ENCODE results near the gene MRPL28. TPM values are rescaled to one million over a fixed set of nuclear protein-coding genes. Genes with fewer than 3 reads are reported as not detected.
"Not testable (repeated sequence)": the region's sequence is repeated elsewhere in the genome, so short reads cannot be mapped to it uniquely, and the experiment has no call there.

MRPL28 gene
- total and polyA plus RNA-seq, 9 donors = 46.1 to 52.6 (median 49.8) TPM

GRCh38 chr16:392450-393030, 22.2 kb upstream of the MRPL28 start:
- WGBS (ENCODE audit: insufficient coverage) = 81% methylated on average over 4 of the region's 7 CpGs
- no peak overlapping the region for H3K4me3 ChIP-seq (ENCODE audit: low read length)
- H3K4me1 ChIP-seq (ENCODE audit: control insufficient read depth, insufficient read depth, low read length) = peaks cover 4% of the 10 kb centered on the region
- no peaks in the 10 kb centered on the region for H3K27me3 ChIP-seq (ENCODE audit: control insufficient read depth, insufficient read depth, low read length)
- H3K36me3 ChIP-seq (ENCODE audit: control insufficient read depth, insufficient read depth, low read length) = no peaks in the 10 kb centered on the region
- no peak overlapping the region for H3K27ac ChIP-seq (ENCODE audit: low read length)
- no peak for DNase-seq
- peaks cover 3% of the 10 kb centered on the region for H3K9me3 ChIP-seq (replicated peaks; ENCODE audit: control insufficient read depth, low read depth, low read length)

GRCh38 chr16:391885-392335, 21.6 kb upstream of the MRPL28 start:
- Histone ChIP-seq H3K4me3 (ENCODE audit: low read length) (no peak overlapping the region), H3K9me3 (replicated peaks; ENCODE audit: control insufficient read depth, low read depth, low read length) (peaks cover 3% of the 10 kb centered on the region), H3K4me1 (ENCODE audit: control insufficient read depth, insufficient read depth, low read length) (peaks cover 4% of the 10 kb centered on the region), H3K36me3 (ENCODE audit: control insufficient read depth, insufficient read depth, low read length) (no peaks in the 10 kb centered on the region), H3K27ac (ENCODE audit: low read length) (no peak overlapping the region), H3K27me3 (ENCODE audit: control insufficient read depth, insufficient read depth, low read length) (no peaks in the 10 kb centered on the region)
- DNase-seq = no peak
- 56% methylated on average over 4 of the region's 7 CpGs for WGBS (ENCODE audit: insufficient coverage)

- DNase-seq = no peak
- Histone ChIP-seq H3K27ac (ENCODE audit: low read length) (no peak overlapping the region), H3K36me3 (ENCODE audit: control insufficient read depth, insufficient read depth, low read length) (no peaks in the 10 kb centered on the region), H3K4me3 (ENCODE audit: low read length) (no peak overlapping the region), H3K27me3 (ENCODE audit: control insufficient read depth, insufficient read depth, low read length) (no peaks in the 10 kb centered on the region), H3K4me1 (ENCODE audit: control insufficient read depth, insufficient read depth, low read length) (no peaks in the 10 kb centered on the region), H3K9me3 (replicated peaks; ENCODE audit: control insufficient read depth, low read depth, low read length) (peaks cover 3% of the 10 kb centered on the region)
- WGBS (ENCODE audit: insufficient coverage) = 93% methylated on average over 8 of the region's 10 CpGs
These were observed 19.0 kb upstream of the MRPL28 start for GRCh38 chr16:389352-389751.

- H3K4me1 ChIP-seq (ENCODE audit: control insufficient read depth, insufficient read depth, low read length); H3K27ac ChIP-seq (ENCODE audit: low read length); H3K27me3 ChIP-seq (ENCODE audit: control insufficient read depth, insufficient read depth, low read length); H3K9me3 ChIP-seq (replicated peaks; ENCODE audit: control insufficient read depth, low read depth, low read length); H3K36me3 ChIP-seq (ENCODE audit: control insufficient read depth, insufficient read depth, low read length); DNase-seq; H3K4me3 ChIP-seq (ENCODE audit: low read length): not testable (repeated sequence)
- 34% methylated on average over 9 of the region's 20 CpGs for WGBS (ENCODE audit: insufficient coverage)
These were observed 17.7 kb upstream of the MRPL28 start for GRCh38 chr16:387761-388666.

- WGBS (ENCODE audit: insufficient coverage) = 55% methylated on average over 16 of the region's 19 CpGs
- Histone ChIP-seq H3K27ac (ENCODE audit: low read length) (no peak overlapping the region), H3K9me3 (replicated peaks; ENCODE audit: control insufficient read depth, low read depth, low read length) (no peaks in the 10 kb centered on the region), H3K4me3 (ENCODE audit: low read length) (no peak overlapping the region), H3K36me3 (ENCODE audit: control insufficient read depth, insufficient read depth, low read length) (no peaks in the 10 kb centered on the region), H3K27me3 (ENCODE audit: control insufficient read depth, insufficient read depth, low read length) (peaks cover 8% of the 10 kb centered on the region), H3K4me1 (ENCODE audit: control insufficient read depth, insufficient read depth, low read length) (peaks cover 15% of the 10 kb centered on the region)
- peak; percentile 42 for DNase-seq
These were observed 16.4 kb upstream of the MRPL28 start for GRCh38 chr16:386641-387156.

- DNase-seq = no peak
- peak overlapping the region; percentile 51 for H3K27ac ChIP-seq (ENCODE audit: low read length)
- H3K4me3 ChIP-seq (ENCODE audit: low read length) = no peak overlapping the region
- H3K9me3 ChIP-seq (replicated peaks; ENCODE audit: control insufficient read depth, low read depth, low read length) = no peaks in the 10 kb centered on the region
- peaks cover 8% of the 10 kb centered on the region for H3K27me3 ChIP-seq (ENCODE audit: control insufficient read depth, insufficient read depth, low read length)
- 22% methylated on average over 33 of the region's 33 CpGs for WGBS (ENCODE audit: insufficient coverage)
- H3K36me3 ChIP-seq (ENCODE audit: control insufficient read depth, insufficient read depth, low read length) = no peaks in the 10 kb centered on the region
- H3K4me1 ChIP-seq (ENCODE audit: control insufficient read depth, insufficient read depth, low read length) = peaks cover 24% of the 10 kb centered on the region
These were observed 13.2 kb upstream of the MRPL28 start for GRCh38 chr16:383326-384051.

GRCh38 chr16:381789-382717, 11.7 kb upstream of the MRPL28 start, which contains the start of gene PGAP6:
PGAP6 (minus strand) TSS chr16:381978; CDS start chr16:381821, 157 bp downstream.
- H3K36me3 ChIP-seq (ENCODE audit: control insufficient read depth, insufficient read depth, low read length) = peaks cover 4% of the 10 kb centered on the region
- peak; percentile 79 for DNase-seq
- peaks cover 8% of the 10 kb centered on the region for H3K27me3 ChIP-seq (ENCODE audit: control insufficient read depth, insufficient read depth, low read length)
- H3K4me3 ChIP-seq (ENCODE audit: low read length) = peak within 1 kb of the TSS; percentile 73
- H3K9me3 ChIP-seq (replicated peaks; ENCODE audit: control insufficient read depth, low read depth, low read length) = no peaks in the 10 kb centered on the region
- H3K27ac ChIP-seq (ENCODE audit: low read length) = peak within 1 kb of the TSS; percentile 29
- WGBS (ENCODE audit: insufficient coverage) = under 1% methylated on average over 84 of the region's 123 CpGs
- H3K4me1 ChIP-seq (ENCODE audit: control insufficient read depth, insufficient read depth, low read length) = peaks cover 24% of the 10 kb centered on the region

- WGBS (ENCODE audit: insufficient coverage) = under 1% methylated on average over 65 of the region's 73 CpGs
- peak; percentile 42 for DNase-seq
These were observed 10.9 kb upstream of the MRPL28 start for GRCh38 chr16:381012-381788.

GRCh38 chr16:380762-381011, 10.3 kb upstream of the MRPL28 start:
- Histone ChIP-seq H3K27me3 (ENCODE audit: control insufficient read depth, insufficient read depth, low read length) (peaks cover 8% of the 10 kb centered on the region), H3K9me3 (replicated peaks; ENCODE audit: control insufficient read depth, low read depth, low read length) (no peaks in the 10 kb centered on the region), H3K36me3 (ENCODE audit: control insufficient read depth, insufficient read depth, low read length) (peaks cover 16% of the 10 kb centered on the region), H3K27ac (ENCODE audit: low read length) (no peak overlapping the region), H3K4me3 (ENCODE audit: low read length) (peak overlapping the region; percentile 73), H3K4me1 (ENCODE audit: control insufficient read depth, insufficient read depth, low read length) (peaks cover 24% of the 10 kb centered on the region)
- DNase-seq = no peak
- WGBS (ENCODE audit: insufficient coverage) = 4% methylated on average over 12 of the region's 12 CpGs

More at GRCh38 chr16:381012-381788, 10.9 kb upstream of the MRPL28 start:
- Histone ChIP-seq H3K9me3 (replicated peaks; ENCODE audit: control insufficient read depth, low read depth, low read length) (no peaks in the 10 kb centered on the region), H3K4me3 (ENCODE audit: low read length) (peak overlapping the region; percentile 73), H3K36me3 (ENCODE audit: control insufficient read depth, insufficient read depth, low read length) (peaks cover 13% of the 10 kb centered on the region), H3K27ac (ENCODE audit: low read length) (no peak overlapping the region), H3K4me1 (ENCODE audit: control insufficient read depth, insufficient read depth, low read length) (peaks cover 24% of the 10 kb centered on the region), H3K27me3 (ENCODE audit: control insufficient read depth, insufficient read depth, low read length) (peaks cover 8% of the 10 kb centered on the region)

Measured in muscle of leg (tissue), 11 donors.